H54 (cell line): Measurements from ENCODE around the gene CCDC7.
A peak's percentile ranks its signal among the peaks of the same experiment; 100 is the strongest.
"Not testable (repeated sequence)": the region's sequence is repeated elsewhere in the genome, so short reads cannot be mapped to it uniquely, and the experiment has no call there.

Source experiments
- DNase-seq: peaks from one replicate; pipeline ENCODE4 v3.0.0; 2011; ENCODE audit warnings: low spot score, mixed read lengths; ENCODE audit not compliant: insufficient read length
- FAIRE-seq: peaks from 3 replicates; lab custom pipeline; 2011; peaks lifted over from hg19 to GRCh38; lab: Jason Lieb, UNC
- POLR2A ChIP-seq: IDR thresholded peaks from 2 replicates; pipeline ENCODE4 v1.6.1; 2011; ENCODE audit warnings: low read depth, mild to moderate bottlenecking, low read length

CCDC7 gene

DNA sequence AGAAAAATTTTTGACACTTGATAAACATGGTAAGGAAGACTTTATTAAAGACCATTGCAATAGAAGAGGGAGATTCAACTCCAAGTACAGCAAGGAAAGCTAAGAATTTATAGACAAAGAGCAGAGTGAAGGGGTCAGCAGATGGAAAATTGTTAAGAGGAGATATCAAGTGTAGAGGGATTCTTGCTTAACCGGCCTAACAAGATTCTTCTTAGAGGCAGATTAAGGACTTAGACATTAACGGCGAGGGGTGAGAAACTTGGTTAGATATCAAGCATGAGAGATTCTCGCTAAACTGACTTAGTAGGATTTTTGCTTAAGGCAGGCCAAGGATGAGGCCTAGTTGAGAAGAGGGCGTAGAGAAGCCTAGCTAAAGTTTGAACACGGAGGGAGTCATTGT is 436.1 kb downstream of the CCDC7 start:
- no peak for DNase-seq
- no peak for TF ChIP-seq POLR2A
- FAIRE-seq, result no peak

DNA sequence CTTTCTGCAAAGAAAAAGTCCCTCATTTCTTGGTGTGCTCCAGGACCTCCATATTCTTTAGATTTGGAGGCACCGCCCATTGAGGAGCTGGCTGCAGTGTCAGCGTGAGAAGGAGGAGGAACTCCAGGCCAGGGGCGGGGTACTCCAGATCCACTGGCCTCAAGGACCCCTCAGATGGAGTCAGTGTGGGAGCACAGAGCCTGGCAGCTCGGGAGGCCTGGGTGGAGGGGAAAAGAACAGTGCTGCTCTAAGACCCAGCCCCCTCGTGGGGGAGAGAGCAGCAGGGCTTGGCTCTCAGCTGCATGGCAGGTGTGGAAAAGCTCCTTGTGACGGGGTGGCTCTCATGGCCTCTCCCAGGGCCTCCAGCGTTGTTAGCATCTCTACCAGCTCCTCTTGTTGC is 441.5 kb downstream of the CCDC7 start:
- TF ChIP-seq POLR2A, result no peak
- DNase-seq (no peak), FAIRE-seq (no peak)

DNA sequence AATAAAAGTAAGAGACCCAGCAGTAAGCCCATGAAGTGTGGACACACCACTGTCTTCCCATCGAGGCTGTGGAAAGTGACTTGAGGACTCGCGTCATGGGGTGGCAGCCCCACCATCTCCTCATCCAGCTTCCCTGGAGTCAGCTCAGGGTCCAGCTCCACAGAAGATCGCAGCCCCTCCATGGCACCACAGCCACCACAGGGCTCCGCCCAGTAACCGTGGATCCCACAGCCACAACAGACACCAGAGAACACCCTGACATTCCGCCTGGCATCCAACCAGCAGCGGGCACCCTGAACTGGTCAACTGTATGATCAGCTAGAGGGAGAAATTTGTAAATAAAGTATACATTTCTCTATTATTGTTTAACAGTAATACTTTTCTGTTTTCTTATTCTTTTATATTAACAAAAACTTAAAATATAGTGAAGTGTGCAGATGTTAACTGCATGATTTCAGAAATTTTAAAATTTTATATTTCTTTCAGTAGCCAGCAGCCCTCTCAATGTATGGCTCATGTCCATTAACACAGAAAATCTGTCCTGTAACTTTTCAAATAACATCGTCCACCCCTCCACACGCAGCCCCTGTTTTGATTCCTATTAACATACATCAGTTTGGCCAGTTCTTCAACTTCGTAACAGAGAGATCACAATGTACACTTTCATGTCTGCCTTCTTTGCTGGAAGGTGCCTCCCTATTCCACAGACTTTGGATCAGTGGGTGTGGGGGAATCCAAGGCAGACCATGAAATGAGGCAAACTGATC is 442.4 kb downstream of the CCDC7 start:
- no peak for FAIRE-seq
- TF ChIP-seq POLR2A, result no peak
- no peak for DNase-seq

DNA sequence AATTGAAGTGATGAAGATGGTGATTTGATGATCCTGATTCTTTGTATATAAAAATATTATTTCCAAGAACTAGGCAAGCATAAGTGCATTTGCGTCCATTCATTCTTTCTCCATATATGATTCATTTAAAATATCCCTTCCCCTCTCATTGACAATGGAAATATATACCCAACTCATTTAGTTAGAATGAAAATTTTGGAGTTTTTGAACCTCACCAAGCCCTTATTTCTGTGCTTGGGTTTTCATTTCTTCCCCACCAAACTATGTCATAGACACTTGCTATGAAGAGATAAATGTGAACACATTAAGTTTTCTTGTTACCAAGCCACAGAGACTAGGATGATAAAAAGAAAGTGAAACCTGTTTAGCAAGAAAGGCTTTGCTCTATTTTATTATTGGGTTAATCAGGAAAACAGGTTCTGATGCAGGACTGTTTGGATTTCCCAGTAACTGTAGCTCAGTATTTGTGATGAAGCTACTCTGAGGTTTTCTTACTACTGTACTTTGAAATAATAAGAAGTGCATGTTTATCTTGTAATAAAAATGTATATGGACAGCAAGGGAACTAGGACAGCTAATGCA is 443.8 kb downstream of the CCDC7 start:
- FAIRE-seq (no peak), DNase-seq (no peak)
- no peak for TF ChIP-seq POLR2A

DNA sequence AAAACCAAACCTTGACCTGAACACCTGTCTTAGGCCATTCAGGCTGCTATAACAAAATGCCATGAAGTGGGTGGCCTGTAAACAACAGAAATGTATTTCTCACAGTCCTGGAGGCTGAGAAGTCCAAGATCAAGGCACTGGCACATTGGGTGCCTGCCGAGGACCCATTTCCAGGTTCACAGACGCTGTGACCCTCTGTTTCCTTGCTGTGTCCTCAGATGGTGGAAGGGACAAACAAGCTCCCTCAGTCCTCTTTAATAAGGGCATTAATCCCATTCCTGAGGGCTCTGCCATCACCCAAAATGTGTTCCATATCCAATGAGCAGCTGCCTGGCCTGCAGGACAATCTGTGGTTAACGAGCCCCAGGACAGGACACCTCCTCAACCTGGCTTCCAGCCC is 444.5 kb downstream of the CCDC7 start:
- no peak for FAIRE-seq
- DNase-seq, result no peak
- TF ChIP-seq POLR2A, result no peak

DNA sequence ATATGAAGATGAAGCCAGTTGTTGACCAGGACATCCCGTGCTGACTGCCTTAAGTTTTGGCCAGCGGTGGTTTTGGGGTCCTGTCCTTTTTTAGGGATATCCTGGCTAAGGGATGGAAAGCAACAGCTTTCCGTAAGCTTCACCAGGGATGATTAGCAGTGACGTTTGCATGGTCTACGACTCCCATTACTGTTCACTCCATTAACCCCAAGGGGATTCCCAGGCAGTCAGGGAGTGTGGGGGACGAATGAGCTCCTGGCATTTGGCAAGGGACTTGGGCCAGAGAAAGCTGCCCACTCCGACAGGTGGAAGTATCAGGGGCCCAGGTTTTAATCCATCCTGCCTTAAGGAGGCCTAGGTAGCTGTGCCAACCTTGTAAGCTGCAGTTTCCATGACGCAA is 445.3 kb downstream of the CCDC7 start:
- no peak for FAIRE-seq
- no peak for DNase-seq
- TF ChIP-seq POLR2A, result no peak

DNA sequence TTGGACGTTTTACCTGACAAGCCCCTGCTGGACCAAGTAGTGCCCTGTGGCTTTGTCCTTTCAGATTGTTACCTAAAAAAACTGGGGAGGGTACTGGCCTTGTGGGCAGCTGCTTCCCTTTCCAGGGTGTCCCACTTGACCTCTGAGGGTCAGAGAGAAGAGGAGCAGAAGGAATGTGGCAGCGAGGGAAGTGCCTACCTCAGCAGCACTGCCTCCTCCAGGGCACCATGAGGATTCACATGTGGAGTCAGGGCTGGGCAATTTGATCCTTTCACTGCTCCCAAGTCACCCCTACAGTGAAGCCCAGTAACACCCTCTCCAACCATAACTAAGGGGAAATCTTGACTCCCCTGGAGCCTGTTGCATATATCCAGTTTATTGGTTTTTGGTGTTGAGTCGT is 447.5 kb downstream of the CCDC7 start:
- DNase-seq, result no peak
- FAIRE-seq, result peak; percentile 64
- no peak for TF ChIP-seq POLR2A

DNA sequence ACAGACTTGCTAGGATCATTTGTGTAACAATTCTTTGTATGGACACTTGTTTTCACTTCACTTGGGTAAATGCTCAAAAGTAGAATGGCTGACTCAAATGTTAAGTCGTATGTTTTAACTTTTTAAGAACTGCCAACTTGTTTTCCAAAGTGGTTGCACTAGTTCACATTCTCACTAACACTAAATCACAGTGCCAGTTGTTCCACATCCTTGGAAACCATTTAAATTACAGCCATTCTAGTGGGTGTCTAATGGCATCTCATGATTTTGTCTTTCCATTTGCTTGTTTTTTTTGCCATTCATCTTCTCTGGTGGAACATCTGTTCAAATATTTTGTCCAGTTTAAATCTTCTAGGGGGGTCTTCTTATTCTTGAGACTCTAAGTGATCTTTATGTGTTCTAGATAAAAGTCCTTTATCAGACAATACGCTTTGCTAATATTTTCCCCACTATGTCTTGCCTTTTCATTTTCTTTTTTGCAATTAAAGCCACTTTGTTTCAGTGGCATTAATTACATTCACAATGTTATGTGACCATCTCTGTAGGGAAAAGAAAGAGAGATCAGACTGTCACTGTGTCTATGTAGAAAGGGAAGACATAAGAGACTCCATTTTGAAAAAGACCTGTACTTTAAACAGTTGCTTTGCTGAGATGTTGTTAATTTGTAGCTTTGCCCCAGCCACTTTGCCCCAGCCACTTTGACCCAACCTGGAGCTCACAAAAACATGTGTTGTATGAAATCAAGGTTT is 448.1 kb downstream of the CCDC7 start:
- no peak for TF ChIP-seq POLR2A
- DNase-seq, result no peak
- no peak for FAIRE-seq

DNA sequence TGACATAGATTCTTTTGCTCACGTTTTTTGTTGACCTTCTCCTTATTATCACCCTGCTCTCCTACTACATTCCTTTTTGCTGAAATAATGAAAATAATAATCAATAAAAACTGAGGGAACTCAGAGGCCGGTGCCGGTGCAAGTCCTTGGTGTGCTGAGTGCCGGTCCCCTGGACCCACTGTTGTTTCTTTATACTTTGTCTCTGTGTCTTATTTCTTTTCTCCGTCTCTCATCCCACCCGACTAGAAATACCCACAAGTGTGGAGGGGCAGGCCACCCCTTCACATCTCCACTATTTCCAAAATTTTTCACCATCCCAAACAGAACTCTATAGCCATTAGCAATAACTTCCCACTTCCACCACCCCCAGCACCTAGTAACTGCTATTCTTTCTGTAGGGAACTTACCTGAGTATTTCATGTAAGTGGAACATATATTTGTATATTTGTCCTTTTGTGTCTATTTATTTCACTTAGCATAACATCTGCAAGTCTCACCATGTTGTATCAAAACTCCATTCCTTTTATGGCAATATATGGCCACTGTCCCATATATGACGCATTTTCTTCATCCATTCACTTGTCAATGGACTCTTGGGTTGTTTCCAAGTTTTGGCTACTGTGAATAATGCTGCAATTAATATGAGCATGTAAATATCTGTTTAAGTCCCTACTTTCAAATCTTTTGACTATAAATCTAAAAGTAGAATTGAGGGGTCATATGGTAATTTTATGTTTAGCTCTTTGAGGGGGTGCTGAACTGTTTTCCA is 449.4 kb downstream of the CCDC7 start:
- not testable (repeated sequence) for DNase-seq, FAIRE-seq

DNA sequence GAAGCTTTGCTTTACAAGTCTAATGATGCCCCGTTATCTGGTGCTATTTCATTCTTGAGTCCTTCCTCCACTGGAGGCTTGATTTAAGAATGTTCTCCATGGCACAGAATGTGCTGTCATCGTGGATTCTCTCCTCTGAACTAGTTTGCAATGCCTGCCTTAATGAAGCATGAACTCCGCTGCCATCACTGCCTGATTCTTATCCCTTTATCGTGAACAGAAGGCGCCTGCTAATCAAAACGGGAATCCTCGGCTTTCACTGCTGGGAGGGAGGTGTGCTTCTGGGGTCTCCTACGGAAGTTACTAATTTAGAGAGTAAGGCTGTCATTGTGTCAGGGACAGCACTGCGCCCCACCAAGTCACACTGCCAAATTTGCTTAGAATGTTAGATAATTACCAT is 455.9 kb downstream of the CCDC7 start:
- TF ChIP-seq POLR2A, result no peak
- DNase-seq (no peak), FAIRE-seq (no peak)

DNA sequence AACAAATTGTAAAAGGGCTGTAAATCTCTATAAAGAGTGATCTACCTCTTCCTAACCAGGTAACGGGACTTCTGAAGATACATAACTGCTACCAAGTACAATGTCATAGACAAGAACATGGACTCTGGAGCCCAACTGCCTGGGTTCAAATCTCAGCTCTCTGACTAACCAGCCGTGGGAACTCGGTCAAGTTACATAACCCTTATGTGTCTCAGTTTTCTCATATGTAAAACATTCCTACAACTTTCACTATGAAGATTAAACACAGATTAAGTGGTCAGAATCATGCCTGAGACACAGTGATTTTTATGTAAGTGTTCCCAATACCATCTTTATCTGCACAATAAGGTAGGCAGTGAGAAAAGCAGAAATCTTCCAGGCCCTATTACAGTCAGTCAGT is 459.5 kb downstream of the CCDC7 start:
- TF ChIP-seq POLR2A, result no peak
- peak; percentile 66 for FAIRE-seq
- DNase-seq, result no peak

DNA sequence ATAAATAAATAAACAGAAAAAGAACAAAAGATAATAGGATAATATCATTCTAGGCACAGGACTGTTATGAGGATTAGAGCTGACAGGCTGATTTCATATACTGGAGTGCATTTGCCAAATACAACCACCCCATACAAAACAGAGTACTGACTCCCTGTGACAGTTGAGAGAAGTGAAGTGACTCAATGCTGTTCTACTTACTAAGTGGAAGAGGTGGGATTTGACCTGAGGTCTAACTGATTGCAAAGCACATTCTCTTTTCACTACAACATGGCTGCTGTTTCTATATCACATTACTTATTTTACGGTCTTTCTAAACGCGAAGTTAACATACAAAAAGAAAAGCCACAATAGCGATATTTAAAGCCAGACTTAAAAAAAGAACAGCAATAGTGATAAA is 460.7 kb downstream of the CCDC7 start:
- TF ChIP-seq POLR2A, result no peak
- FAIRE-seq (no peak), DNase-seq (no peak)

DNA sequence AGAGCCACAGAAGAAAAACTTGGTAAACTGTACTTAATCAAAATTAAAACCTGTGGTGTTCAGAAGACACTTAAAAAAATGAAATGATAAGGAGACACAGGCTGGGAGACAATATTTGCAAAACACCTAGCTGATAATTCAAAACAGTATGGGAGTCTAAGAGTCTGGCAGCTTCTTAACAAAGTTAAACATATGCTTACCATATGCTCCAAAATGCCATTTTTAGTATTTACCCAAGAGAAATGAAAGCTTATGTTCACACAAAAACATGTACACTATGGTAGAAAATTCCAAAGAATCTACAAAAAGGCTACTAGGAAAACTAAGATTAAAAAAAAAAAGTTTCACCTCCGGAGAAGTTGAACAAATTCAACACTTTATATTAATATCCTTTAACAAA is 463.5 kb downstream of the CCDC7 start:
- no peak for DNase-seq
- FAIRE-seq, result no peak
- TF ChIP-seq POLR2A, result no peak

DNA sequence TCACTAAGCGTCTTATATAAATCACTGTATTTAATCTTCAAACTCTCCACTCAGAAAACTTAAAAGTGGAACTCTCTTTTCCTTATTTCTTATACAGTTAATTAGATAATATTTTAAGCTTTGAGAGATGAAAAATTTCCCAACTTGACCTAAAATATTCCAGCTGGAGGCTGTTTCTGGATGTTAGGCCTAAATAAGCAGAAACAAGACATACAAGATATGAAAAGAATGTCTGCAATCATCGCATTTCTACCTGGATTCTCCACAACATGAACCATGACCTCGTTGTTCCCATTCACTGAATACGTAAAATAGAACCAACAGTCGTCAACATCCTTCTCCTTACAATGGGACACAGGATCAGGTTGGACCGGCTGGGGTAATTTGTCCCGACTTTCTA is 464.0 kb downstream of the CCDC7 start:
- DNase-seq, result not testable (repeated sequence)
- FAIRE-seq, result peak; percentile 36
